HFF-Myc (cell line): ENCODE results near the gene F13A1.

Experiments
- DNase-seq: peaks from one replicate; pipeline ENCODE4 v3.0.0-alpha.2; 2011; ENCODE audit warnings: low read depth; ENCODE audit errors: extremely low read depth
- H3K4me3 ChIP-seq: replicated peaks from 2 replicates; pipeline ENCODE4 v1.5.1; 2011; ENCODE audit warnings: low read depth, mild to moderate bottlenecking, control low read depth, low read length
- TF ChIP-seq, protein P1 (sequence below): IDR thresholded peaks from 2 replicates; pipeline ENCODE4 v1.5.1; 2012; ENCODE audit warnings: mild to moderate bottlenecking, low read depth, low read length, control low read depth; ENCODE audit errors: missing control alignments

Gene F13A1

DNA sequence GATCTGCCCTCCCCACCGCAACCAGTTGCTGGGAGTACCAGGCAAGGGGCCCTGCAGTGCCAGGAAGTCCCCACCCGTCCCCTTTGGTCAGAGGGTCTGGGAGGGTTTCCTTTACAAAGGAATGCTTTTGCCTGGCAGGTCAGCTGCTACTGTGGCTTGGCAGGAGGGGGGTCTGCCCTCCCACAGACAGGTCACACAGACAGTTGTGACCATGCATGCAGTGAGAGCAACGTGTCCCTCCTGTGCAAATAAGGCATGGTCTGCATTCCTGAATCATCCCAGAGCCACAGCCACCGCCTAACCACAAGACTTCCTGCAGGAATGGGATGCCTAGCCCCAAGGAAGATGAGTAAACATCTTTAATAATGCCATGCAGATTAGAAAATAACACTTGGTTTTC, 439 bp upstream of the F13A1 start:
- H3K4me3 ChIP-seq = no peak overlapping the region
- TF ChIP-seq, protein P1, sequence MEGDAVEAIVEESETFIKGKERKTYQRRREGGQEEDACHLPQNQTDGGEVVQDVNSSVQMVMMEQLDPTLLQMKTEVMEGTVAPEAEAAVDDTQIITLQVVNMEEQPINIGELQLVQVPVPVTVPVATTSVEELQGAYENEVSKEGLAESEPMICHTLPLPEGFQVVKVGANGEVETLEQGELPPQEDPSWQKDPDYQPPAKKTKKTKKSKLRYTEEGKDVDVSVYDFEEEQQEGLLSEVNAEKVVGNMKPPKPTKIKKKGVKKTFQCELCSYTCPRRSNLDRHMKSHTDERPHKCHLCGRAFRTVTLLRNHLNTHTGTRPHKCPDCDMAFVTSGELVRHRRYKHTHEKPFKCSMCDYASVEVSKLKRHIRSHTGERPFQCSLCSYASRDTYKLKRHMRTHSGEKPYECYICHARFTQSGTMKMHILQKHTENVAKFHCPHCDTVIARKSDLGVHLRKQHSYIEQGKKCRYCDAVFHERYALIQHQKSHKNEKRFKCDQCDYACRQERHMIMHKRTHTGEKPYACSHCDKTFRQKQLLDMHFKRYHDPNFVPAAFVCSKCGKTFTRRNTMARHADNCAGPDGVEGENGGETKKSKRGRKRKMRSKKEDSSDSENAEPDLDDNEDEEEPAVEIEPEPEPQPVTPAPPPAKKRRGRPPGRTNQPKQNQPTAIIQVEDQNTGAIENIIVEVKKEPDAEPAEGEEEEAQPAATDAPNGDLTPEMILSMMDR = no peak
- no peak for DNase-seq

DNA sequence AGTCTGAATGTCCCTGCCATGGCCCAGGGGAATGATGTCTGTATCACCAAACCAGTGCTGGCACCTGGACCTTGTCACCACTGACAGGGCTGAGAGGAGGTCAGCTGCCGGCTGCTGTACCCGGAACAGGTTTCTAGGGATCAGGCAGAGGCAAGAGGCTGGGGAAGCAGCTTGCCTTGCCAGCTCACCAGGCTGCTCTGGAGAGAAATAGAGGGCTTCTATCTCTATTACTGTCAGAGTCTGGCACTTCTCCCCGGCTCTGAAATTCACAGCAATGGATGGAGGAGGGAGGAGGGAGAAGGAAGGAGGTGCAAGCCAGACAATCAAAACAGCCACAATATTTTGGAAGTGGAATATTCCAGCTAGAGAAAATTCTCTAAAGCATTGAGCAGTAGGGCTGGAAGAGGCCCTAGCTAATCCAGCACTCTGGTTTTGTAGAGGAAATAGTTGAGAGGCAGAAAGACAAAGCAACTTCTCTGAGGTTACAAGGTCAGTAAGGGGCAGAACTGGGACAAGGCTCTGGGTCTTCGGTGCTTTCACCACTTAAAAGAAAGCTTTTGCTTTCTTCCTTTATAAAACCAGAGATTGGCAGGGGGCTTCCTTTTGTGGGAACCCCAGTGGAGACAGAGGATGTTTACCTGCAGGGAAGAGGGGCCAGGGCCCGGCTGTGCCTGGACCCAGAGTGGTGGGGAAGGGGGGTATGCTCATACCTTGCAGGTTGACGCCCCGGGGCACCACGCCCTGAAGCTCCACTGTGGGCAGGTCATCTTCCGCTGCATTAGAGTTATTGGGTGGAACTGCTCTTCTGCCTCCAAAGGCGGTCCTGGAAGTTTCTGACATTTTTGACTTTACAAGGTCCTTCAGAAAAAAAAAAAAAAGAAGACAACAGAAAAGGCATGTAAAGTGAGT, 2.4 kb downstream of the F13A1 start:
- H3K4me3 ChIP-seq = no peak overlapping the region
- DNase-seq = no peak
- TF ChIP-seq, protein P1 = no peak

DNA sequence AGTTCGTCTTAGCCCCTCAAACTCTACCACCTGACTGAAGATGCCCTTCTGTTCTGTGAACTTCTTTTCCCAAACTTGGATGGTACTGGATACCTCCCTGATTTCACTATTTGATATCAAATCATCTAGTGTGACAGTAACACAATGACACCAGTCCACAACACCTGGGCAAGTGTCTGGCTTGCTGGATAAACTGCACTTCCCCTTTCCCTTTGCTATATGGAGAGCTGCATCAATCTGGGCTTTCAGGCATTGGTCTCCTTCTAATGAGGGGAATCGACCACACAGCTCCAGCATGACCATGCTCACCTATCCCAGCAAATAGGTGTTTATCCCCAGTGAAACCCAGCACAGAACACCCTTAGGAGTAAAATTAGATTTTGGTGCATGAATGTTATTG, 3.1 kb downstream of the F13A1 start:
- H3K4me3 ChIP-seq = no peak overlapping the region
- DNase-seq = no peak
- TF ChIP-seq, protein P1 = no peak

DNA sequence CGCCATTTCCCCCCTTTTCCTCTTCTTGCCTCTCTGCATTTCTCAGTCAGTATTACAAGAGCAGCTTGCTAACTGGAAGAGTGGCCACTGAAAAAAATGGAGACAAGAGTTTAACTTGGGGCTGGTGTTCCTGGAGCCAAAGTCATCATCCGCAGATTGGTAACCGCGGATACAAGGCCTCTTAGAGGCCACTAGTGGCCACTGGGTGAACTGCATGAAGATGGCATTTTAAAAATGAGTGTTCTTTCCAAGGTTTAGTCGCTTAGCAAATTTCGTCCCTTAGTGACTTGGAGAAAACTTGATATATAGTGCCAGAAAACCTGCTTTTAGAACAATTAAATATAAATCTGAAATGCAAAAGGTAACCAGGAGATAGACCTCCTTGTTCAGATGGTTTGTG, 4.8 kb downstream of the F13A1 start:
- peak; percentile 9 for DNase-seq
- H3K4me3 ChIP-seq = no peak overlapping the region
- TF ChIP-seq, protein P1 = peak; percentile 74

DNA sequence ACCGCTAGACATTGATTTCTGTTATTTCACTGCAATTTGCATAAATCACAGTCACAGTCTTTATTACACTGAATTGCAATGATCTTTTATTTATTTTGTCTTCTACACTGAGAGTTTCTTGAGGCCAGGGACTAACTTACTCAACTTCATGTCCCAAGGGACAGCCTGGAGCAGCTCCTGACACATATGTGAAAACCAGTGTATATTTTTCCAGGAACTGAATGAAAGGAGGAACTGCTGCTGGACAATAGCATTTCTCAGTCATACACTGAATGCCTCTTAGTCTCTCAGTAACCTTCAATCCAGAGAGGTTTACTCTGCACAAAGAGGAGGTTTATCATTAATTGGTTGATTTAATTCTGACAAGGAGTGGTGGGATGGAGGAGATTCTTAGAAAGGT, 5.9 kb downstream of the F13A1 start:
- TF ChIP-seq, protein P1 = no peak
- no peak for DNase-seq
- no peak overlapping the region for H3K4me3 ChIP-seq

DNA sequence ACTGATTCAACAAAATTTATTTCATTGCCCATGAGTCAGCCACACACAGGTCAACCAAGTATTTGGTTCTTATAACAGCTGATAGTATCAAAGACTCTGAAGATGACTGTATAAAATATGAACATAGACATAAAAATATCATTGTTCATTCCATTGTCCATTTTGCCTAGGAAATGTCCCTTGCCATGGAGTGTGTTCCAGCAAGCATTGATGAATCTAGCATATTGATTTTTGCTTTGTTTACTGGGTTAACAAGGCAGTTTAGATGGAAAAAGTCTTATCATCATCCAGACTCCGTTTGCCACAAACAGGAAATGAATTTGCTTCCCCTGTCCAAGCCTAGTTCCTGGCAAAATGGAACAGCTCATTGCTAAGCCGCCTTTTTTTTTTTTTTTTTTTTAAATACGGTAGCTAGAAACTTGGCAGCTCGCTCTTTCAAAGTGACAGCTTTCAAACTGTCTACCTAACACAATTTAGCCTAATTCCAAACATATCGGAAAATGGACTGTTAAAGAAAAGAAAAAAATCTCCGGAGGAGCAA, 7.5 kb downstream of the F13A1 start:
- TF ChIP-seq, protein P1 = no peak
- no peak overlapping the region for H3K4me3 ChIP-seq
- DNase-seq = no peak
